Measurements from ENCODE around the gene RNASEL.

DNA sequence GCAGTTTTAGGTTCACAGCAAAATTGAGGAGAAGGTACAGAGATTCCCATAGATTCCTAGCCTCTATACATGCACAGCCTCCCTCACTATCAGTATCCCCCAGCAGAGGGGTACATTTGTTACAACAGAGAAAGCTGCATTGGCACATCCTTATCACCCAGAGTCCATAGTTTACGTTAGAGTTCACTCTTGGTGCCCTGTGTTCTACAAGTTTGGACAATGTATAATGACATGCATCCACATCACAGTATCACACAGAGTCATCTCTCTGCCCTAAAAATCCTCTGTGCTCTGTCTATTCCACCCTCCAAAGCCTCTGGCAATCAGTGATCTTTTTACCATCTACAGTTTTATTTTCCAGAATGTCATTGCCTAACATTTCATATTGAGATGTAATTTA lies 37.5 kb upstream of the RNASEL start:
- no peak for TF ChIP-seq ZNF274 (IDR thresholded peaks at IDR 0.05; ENCODE audit: low read depth, low read length)
- no peak for TF ChIP-seq SUZ12 (IDR thresholded peaks at IDR 0.05; ENCODE audit: extremely low read depth, insufficient read depth, insufficient read length)

Measured in NT2/D1 (cell line).